Subcutaneous adipose tissue (tissue), 4 donors: ENCODE results near the gene CDCP1. TPM values are rescaled to one million over a fixed set of nuclear protein-coding genes. Genes with fewer than 3 reads are reported as not detected.

ENCODE experiments used
- total RNA-seq, 4 donors: library from RNA; depleted of rRNA; stranded (reverse); fragments of >200 nt; gene quantifications; one replicate each; pipeline ENCODE4 v1.1.0, GENCODE V29; 2016
- TF ChIP-seq, protein P1 (sequence below): fragments of 450-650 bp; IDR thresholded peaks from one replicate; pipeline ENCODE4 v1.5.1; 2016; ENCODE audit warnings: low read depth, mild to moderate bottlenecking, control low read depth, antibody characterized with exemption, moderate library complexity

CDCP1 gene
- total RNA-seq, 4 donors from 2014 or later = 0.19 to 11.6 (median 2.1) TPM

- TF ChIP-seq, protein P1, sequence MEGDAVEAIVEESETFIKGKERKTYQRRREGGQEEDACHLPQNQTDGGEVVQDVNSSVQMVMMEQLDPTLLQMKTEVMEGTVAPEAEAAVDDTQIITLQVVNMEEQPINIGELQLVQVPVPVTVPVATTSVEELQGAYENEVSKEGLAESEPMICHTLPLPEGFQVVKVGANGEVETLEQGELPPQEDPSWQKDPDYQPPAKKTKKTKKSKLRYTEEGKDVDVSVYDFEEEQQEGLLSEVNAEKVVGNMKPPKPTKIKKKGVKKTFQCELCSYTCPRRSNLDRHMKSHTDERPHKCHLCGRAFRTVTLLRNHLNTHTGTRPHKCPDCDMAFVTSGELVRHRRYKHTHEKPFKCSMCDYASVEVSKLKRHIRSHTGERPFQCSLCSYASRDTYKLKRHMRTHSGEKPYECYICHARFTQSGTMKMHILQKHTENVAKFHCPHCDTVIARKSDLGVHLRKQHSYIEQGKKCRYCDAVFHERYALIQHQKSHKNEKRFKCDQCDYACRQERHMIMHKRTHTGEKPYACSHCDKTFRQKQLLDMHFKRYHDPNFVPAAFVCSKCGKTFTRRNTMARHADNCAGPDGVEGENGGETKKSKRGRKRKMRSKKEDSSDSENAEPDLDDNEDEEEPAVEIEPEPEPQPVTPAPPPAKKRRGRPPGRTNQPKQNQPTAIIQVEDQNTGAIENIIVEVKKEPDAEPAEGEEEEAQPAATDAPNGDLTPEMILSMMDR = no peak
Observed at GRCh38 chr3:45098310-45098709, 47.9 kb downstream of the CDCP1 start.

DNA sequence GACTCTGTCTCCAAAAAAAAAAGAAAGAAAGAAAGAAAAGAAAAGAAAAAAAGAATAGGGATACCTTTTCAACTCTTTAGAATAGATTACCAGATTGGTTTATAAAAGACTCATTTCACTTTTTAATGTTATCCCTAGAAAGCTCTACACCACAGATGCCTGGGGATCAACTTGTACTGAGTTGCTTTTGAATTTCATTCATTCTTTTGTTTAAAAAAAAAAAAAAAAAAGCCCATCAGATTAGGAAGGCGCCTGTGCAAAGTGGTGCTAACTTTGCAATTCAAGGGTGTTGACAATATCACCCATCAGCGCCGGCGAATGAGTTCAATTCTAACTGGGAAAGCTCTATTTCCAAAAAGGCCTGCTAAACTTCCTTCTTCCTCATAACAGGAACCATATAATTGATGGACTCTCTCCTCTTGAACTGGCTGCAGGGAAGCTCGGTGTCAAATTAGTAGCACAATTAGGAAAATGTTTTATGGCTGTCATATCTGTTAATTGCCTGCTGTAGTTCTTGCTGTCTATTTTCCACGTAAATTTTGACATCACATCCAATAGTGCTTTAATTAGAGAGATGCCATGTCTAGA is 48.8 kb downstream of the CDCP1 start:
- TF ChIP-seq, protein P1 = no peak

GRCh38 chr3:45095916-45096526 is 50.2 kb downstream of the CDCP1 start:
- TF ChIP-seq, protein P1 = no peak

DNA sequence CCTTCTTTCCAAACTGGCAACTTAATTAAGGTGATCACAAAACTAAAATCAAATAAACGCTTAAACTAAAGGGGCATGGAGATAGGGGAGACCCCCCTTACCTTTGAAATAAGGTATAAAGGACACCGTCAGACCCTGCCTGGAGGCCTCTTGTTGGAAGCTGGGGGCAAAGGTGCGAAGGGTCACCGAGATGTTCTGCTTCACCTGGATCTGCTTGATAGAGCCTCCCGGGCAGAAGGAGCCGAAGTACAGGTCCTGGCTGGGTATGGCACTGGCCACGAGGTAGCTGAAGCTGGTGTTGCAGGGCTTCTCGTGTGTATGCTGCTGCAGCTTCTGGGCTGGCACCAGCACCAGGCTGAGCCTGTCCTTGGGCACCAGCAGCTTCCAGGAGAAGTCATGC is 53.0 kb downstream of the CDCP1 start:
- TF ChIP-seq, protein P1 = no peak

DNA sequence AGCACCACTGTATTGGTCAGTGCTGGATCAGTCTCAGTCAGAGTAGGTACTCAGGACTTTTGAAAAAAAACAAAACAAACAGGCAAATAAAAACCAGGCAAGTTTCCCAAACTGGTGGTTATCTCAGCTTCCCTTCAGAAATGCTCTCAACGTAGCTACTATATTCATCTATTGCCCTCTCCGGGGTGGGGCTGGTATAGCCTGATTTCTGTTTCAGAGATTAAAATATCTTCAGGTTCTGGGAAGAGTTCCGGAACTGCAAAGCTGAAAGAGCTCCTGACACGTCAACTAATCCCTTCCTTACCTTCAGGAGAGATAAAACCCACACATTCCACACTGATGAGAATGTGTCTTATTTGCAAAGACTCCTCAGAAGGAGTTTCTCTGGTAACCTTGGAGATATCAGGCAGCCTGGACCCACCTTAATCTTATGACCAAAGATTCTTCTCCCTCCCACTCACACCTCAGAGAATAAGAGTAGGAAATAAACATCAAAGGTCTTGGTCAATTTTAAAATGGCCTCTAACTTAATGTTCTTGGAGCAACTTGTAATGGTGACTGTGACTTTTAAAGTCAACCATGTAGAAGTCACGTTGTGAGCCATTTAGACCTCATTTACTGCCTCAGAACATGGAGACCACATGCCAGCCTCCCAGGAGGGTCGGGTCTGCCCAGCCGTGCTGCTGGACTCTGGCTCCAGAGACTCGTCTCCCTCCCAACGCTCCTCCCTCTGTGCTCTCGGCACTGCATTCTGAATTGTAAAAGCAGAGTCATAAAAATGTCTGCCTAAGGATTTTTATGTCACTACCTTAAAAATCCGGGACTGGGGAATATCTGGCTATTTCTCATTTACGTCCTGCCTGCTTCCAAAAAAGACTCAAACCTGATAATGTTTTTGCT is 53.8 kb downstream of the CDCP1 start:
- TF ChIP-seq, protein P1 = no peak

DNA sequence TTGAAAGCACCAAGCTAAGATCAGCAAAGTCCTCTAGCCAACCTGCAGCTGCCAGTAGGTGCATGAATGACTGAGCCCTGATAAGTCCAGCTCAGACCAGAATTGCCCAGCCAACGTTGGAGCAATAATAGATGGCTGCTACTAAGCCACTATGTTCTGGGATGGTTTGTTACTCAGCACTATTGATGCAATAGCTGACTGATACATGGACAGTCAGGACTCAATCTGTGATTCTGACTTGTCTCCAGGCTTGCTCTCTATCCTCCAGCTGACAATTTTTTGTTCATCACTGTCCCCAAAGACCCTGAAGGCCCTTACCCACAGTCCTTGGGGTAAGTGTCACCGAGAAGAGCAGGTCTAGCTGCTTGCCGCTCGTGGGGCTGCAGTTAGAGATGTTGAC is 55.3 kb downstream of the CDCP1 start:
- TF ChIP-seq, protein P1 = no peak
